ENCODE data around the gene NNAT. TPM values are rescaled to one million over a fixed set of nuclear protein-coding genes. Genes with fewer than 3 reads are reported as not detected.
A peak's percentile ranks its signal among the peaks of the same experiment; 100 is the strongest.
"Not testable (repeated sequence)": the region's sequence is repeated elsewhere in the genome, so short reads cannot be mapped to it uniquely, and the experiment has no call there.

Gene NNAT
- total RNA-seq, 1 donor from 2014 or later = 114 TPM

- Mint-ChIP-seq H3K36me3 (no peaks in the 10 kb centered on the region), H3K27ac (no peak overlapping the region), H3K4me3 (no peak overlapping the region), H3K4me1 (ENCODE audit: unreplicated experiment) (peaks cover 3% of the 10 kb centered on the region), H3K27me3 (peaks cover 2% of the 10 kb centered on the region), H3K9me3 (no peaks in the 10 kb centered on the region)
- no peak for DNase-seq (ENCODE audit: extremely low spot score, unreplicated experiment)
- no peak for TF ChIP-seq CTCF (conservative IDR thresholded peaks at IDR 0.05)
Measured at GRCh38 chr20:37552415-37552814, 31.4 kb downstream of the NNAT start.

- H3K27me3 Mint-ChIP-seq, H3K36me3 Mint-ChIP-seq, H3K27ac Mint-ChIP-seq: not testable (repeated sequence)
Measured at GRCh38 chr20:37554721-37555298, 33.8 kb downstream of the NNAT start.

GRCh38 chr20:37556538-37556937 lies 35.5 kb downstream of the NNAT start:
- Mint-ChIP-seq H3K4me3 (no peak overlapping the region), H3K9me3 (no peaks in the 10 kb centered on the region), H3K36me3 (no peaks in the 10 kb centered on the region), H3K4me1 (ENCODE audit: unreplicated experiment) (peaks cover 9% of the 10 kb centered on the region), H3K27ac (no peak overlapping the region), H3K27me3 (peaks cover 2% of the 10 kb centered on the region)
- no peak for TF ChIP-seq CTCF (conservative IDR thresholded peaks at IDR 0.05)
- no peak for DNase-seq (ENCODE audit: extremely low spot score, unreplicated experiment)

More at GRCh38 chr20:37554721-37555298, 33.8 kb downstream of the NNAT start:
- H3K4me3 Mint-ChIP-seq; H3K9me3 Mint-ChIP-seq; H3K4me1 Mint-ChIP-seq (ENCODE audit: unreplicated experiment): not testable (repeated sequence)
- DNase-seq (ENCODE audit: extremely low spot score, unreplicated experiment) = peak; percentile 31

DNA sequence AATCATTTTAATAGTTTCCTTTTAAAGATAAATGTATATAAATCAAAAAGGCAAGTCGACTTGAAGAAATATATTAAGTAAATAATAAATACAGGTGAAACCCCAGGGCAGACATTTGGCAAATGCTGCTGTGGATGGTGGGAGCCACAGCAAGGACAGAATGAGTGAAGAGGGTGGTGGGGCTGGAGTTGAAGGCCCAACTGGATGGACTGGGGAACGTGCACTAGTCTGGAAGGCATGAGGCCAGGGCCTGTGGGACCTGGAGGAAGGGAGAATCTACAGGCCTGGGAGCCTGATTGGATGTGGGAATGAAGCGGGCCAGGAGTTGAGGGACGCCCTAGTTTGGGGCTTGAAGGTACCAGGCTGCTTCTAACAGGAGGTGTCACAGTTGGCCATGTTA lies 37.3 kb downstream of the NNAT start:
- H3K27ac Mint-ChIP-seq = no peak overlapping the region
- no peak for TF ChIP-seq CTCF (conservative IDR thresholded peaks at IDR 0.05)
- DNase-seq (ENCODE audit: extremely low spot score, unreplicated experiment) = no peak
- H3K9me3 Mint-ChIP-seq = no peaks in the 10 kb centered on the region
- no peaks in the 10 kb centered on the region for H3K27me3 Mint-ChIP-seq
- H3K36me3 Mint-ChIP-seq = no peaks in the 10 kb centered on the region
- no peak overlapping the region for H3K4me3 Mint-ChIP-seq
- peaks cover 9% of the 10 kb centered on the region for H3K4me1 Mint-ChIP-seq (ENCODE audit: unreplicated experiment)

DNA sequence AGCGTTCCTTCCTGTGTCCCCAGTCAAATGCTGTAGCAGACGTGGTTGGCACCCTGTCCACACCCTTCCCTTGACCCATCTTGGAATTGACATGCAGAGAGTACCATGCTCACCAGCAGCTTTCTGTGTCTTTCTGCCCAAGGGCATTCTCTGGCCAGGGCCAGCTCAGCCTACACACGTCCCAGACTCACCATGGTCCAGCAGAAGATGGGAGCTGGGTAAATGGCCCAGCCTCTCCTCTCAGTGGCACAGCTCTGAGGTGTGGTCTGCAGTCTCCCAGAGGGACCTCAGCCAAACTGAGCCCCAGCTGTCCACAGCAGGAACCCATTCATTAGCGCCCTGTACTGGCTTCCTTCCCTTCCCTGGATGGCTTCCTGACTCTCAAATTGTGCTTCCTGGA lies 37.7 kb downstream of the NNAT start:
- Mint-ChIP-seq H3K4me3 (no peak overlapping the region), H3K27ac (no peak overlapping the region), H3K9me3 (no peaks in the 10 kb centered on the region), H3K36me3 (no peaks in the 10 kb centered on the region), H3K4me1 (ENCODE audit: unreplicated experiment) (peaks cover 9% of the 10 kb centered on the region), H3K27me3 (no peaks in the 10 kb centered on the region)
- DNase-seq (ENCODE audit: extremely low spot score, unreplicated experiment) = no peak
- TF ChIP-seq CTCF (conservative IDR thresholded peaks at IDR 0.05) = no peak

DNA sequence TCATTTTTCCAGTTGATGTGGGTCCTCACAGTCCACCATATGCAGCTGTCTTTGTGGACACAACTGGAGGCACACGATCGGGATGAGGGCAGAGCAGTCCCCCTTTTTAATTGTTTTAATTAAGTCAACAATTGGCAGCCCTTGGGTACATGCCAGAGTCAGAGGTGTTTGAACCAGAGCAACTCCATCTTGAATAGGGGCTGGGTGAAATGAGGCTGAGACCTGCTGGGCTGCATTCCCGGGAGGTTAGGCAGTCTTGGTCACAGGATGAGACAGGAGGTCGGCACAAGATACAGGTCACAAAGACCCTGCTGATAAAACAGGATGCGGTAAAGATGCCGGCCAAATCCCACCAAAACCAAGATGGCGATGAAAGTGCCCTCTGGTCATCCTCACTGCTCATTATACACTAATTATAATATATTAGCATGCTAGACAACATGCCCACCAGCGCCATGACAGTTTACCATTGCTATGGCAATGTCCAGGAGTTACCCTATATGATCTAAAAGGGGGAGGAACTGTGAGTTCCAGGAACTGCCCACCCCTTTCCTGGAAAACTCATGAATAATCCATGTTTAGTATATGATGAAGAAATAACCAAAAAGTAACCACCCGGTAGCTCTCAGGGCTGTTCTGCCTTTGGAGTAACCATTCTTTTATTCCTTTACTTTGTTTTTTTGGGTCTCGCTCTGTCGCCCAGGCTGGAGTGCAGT lies 38.4 kb downstream of the NNAT start:
- no peaks in the 10 kb centered on the region for H3K9me3 Mint-ChIP-seq
- no peak for TF ChIP-seq CTCF (conservative IDR thresholded peaks at IDR 0.05)
- no peak overlapping the region for H3K4me3 Mint-ChIP-seq
- H3K4me1 Mint-ChIP-seq (ENCODE audit: unreplicated experiment) = peaks cover 9% of the 10 kb centered on the region
- no peaks in the 10 kb centered on the region for H3K27me3 Mint-ChIP-seq
- no peak overlapping the region for H3K27ac Mint-ChIP-seq
- no peak for DNase-seq (ENCODE audit: extremely low spot score, unreplicated experiment)
- H3K36me3 Mint-ChIP-seq = no peaks in the 10 kb centered on the region

All from type B pancreatic cell (in vitro differentiated cells).